GM23338 (cell line): ENCODE measurements around the gene RBM19. TPM values are rescaled to one million over a fixed set of nuclear protein-coding genes. Genes with fewer than 3 reads are reported as not detected.

Source experiments
- ATAC-seq: fragments of 200-7000 bp; cut with Tn5 transposase; 3 replicates; pipeline ENCODE4 v1.9.1; 2020
- DNase-seq: peaks from one replicate; pipeline ENCODE4 v3.0.0-alpha.2; 2015; ENCODE audit warnings: low spot score
- H2AFZ ChIP-seq: fragments of 200-600 bp; sonication (generic); 2 replicates; pipeline ENCODE4 v1.8.0; 2016; ENCODE audit warnings: antibody characterized with exemption, mild to moderate bottlenecking, moderate library complexity
- H3F3A ChIP-seq: fragments of 200-600 bp; sonication (generic); replicated peaks from 2 replicates; pipeline ENCODE4 v1.8.0; 2017; ENCODE audit warnings: antibody characterized with exemption, mixed run types, low read depth
- H3K27ac ChIP-seq: fragments of 200-600 bp; sonication (generic); 2 replicates; pipeline ENCODE4 v1.6.1; 2016; ENCODE audit warnings: low read depth
- H3K27me3 ChIP-seq: fragments of 200-600 bp; sonication (generic); 2 replicates; pipeline ENCODE4 v1.8.0; 2016; ENCODE audit warnings: mild to moderate bottlenecking, mixed run types, moderate library complexity; ENCODE audit not compliant: insufficient read depth
- H3K36me3 ChIP-seq: fragments of 200-600 bp; sonication (generic); 2 replicates; pipeline ENCODE4 v1.8.0; 2016; ENCODE audit warnings: mild to moderate bottlenecking; ENCODE audit not compliant: insufficient read depth
- H3K4me1 ChIP-seq: fragments of 200-600 bp; sonication (generic); 2 replicates; pipeline ENCODE4 v1.8.0; 2016; ENCODE audit warnings: mild to moderate bottlenecking, moderate library complexity; ENCODE audit not compliant: insufficient read depth
- H3K4me2 ChIP-seq: fragments of 200-600 bp; sonication (generic); 2 replicates; pipeline ENCODE4 v1.7.1; 2017; ENCODE audit warnings: mixed run types
- H3K4me3 ChIP-seq: fragments of 200-600 bp; sonication (generic); 2 replicates; pipeline ENCODE4 v1.6.1; 2016; ENCODE audit warnings: mixed run types
- H3K79me2 ChIP-seq: fragments of 200-600 bp; sonication (generic); replicated peaks from 2 replicates; pipeline ENCODE4 v1.8.0; 2017; ENCODE audit warnings: mild to moderate bottlenecking; ENCODE audit not compliant: insufficient read depth
- H3K9me2 ChIP-seq: fragments of 200-600 bp; sonication (generic); 2 replicates; pipeline ENCODE4 v1.8.0; 2017; ENCODE audit not compliant: insufficient read depth
- H4K20me1 ChIP-seq: fragments of 200-600 bp; sonication (generic); replicated peaks from 2 replicates; pipeline ENCODE4 v1.8.0; 2017; ENCODE audit warnings: mild to moderate bottlenecking; ENCODE audit not compliant: insufficient read depth
- H3K27ac Mint-ChIP-seq: 2 replicates; pipeline ENCODE4 v1.8.0; 2020; ENCODE audit warnings: inconsistent platforms, mild to moderate bottlenecking, moderate library complexity, mixed read lengths
- H3K27me3 Mint-ChIP-seq: 3 replicates; pipeline ENCODE4 v1.8.0; 2022; ENCODE audit warnings: low read depth, mild to moderate bottlenecking, moderate library complexity, mixed read lengths, inconsistent platforms; ENCODE audit not compliant: insufficient read depth, poor library complexity
- H3K36me3 Mint-ChIP-seq: 3 replicates; pipeline ENCODE4 v1.8.0; 2021; ENCODE audit warnings: low read depth, mild to moderate bottlenecking, inconsistent platforms, moderate library complexity, mixed read lengths
- H3K4me1 Mint-ChIP-seq: 3 replicates; pipeline ENCODE4 v1.8.0; 2020; ENCODE audit warnings: mild to moderate bottlenecking, inconsistent platforms, mixed read lengths
- H3K4me3 Mint-ChIP-seq: 3 replicates; pipeline ENCODE4 v1.8.0; 2021; ENCODE audit warnings: moderate library complexity, mild to moderate bottlenecking, inconsistent platforms, mixed read lengths
- H3K9me3 Mint-ChIP-seq: 3 replicates; pipeline ENCODE4 v1.8.0; 2020; ENCODE audit warnings: moderate library complexity, mild to moderate bottlenecking, inconsistent platforms, mixed read lengths
- EZH2 ChIP-seq: fragments of 200-600 bp; sonication (generic); IDR thresholded peaks from one replicate; pipeline ENCODE4 v1.8.0; 2017; ENCODE audit warnings: antibody characterized with exemption, mild to moderate bottlenecking, low read depth; ENCODE audit not compliant: unreplicated experiment
- EZH2phosphoT487 ChIP-seq: fragments of 200-600 bp; sonication (generic); IDR thresholded peaks from one replicate; pipeline ENCODE4 v1.8.1; 2018; ENCODE audit warnings: antibody characterized with exemption; ENCODE audit not compliant: unreplicated experiment
- NANOG ChIP-seq: IDR thresholded peaks from 2 replicates; pipeline ENCODE4 v1.6.1; 2016; ENCODE audit warnings: antibody characterized with exemption, borderline replicate concordance
- POLR2AphosphoS5 ChIP-seq: IDR thresholded peaks from 2 replicates; pipeline ENCODE4 v1.6.1; 2016; ENCODE audit warnings: antibody characterized with exemption, low read depth
- ZNF114 ChIP-seq: fragments of 250-450 bp; sonication (Bioruptor Pico); IDR thresholded peaks from 2 replicates; pipeline ENCODE4 v1.5.0; 2020; ENCODE audit warnings: mild to moderate bottlenecking, moderate library complexity
- polyA plus RNA-seq: library from polyadenylated mRNA; unstranded; fragments of >200 nt; fragmentation: Nextera tagmentation; extraction: Ambion mirVana; gene quantifications from 2 replicates; pipeline ENCODE4 v1.2.1, GENCODE V29; 2016
- total RNA-seq: library from RNA; depleted of rRNA; stranded (reverse); fragments of >200 nt; shearing (Covaris generic); gene quantifications from 2 replicates; pipeline ENCODE4 v1.2.3, GENCODE V29; 2014
- TF ChIP-seq, protein P1 (sequence below): fragments of 250-450 bp; sonication (Bioruptor Pico); IDR thresholded peaks from 2 replicates; pipeline ENCODE4 v1.5.0; 2020; ENCODE audit warnings: mild to moderate bottlenecking, moderate library complexity
- TF ChIP-seq, protein P2 (sequence below), 2 experiments: fragments of 200-600 bp in 1 of 2; sonication (generic) in 1 of 2; conservative IDR thresholded peaks; 2 replicates each; pipeline versions ENCODE4 v1.5.1 to v1.6.1; 2016 to 2017; ENCODE audit warnings: antibody characterized with exemption in 2 of 2, low read depth in 2 of 2, mild to moderate bottlenecking in 2 of 2, moderate library complexity in 1 of 2
- TF ChIP-seq, protein P3 (sequence below): IDR thresholded peaks from one replicate; pipeline ENCODE4 v1.6.1; 2018; ENCODE audit warnings: antibody characterized with exemption; ENCODE audit not compliant: unreplicated experiment
- TF ChIP-seq, protein P4 (sequence below): IDR thresholded peaks from 2 replicates; pipeline ENCODE4 v1.6.1; 2016; ENCODE audit warnings: antibody characterized with exemption

Gene RBM19
- total and polyA plus RNA-seq, 2 experiments from 2014 or later, result 43.4 to 56.7 TPM

DNA sequence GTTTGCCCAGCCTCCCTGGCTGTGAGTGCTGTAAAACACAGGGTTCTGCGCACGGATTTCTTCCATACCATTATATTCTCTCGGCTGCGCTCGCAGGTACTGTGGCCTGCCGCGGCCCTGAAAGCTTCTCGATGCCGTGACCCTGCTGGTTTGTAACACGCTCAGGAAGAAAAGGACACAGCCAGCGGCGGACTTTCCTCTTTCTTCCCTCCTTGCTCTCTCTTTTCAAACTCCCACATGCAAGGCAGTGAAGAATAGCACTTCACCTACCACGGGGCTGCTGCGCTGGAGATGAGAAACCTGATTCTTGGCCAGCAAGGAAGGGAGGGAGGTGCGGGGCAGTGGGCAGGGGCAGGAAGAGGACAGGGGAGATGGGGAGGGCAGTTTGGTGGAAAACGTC is 130.2 kb downstream of the RBM19 start (continued):
- TF ChIP-seq, protein P1, sequence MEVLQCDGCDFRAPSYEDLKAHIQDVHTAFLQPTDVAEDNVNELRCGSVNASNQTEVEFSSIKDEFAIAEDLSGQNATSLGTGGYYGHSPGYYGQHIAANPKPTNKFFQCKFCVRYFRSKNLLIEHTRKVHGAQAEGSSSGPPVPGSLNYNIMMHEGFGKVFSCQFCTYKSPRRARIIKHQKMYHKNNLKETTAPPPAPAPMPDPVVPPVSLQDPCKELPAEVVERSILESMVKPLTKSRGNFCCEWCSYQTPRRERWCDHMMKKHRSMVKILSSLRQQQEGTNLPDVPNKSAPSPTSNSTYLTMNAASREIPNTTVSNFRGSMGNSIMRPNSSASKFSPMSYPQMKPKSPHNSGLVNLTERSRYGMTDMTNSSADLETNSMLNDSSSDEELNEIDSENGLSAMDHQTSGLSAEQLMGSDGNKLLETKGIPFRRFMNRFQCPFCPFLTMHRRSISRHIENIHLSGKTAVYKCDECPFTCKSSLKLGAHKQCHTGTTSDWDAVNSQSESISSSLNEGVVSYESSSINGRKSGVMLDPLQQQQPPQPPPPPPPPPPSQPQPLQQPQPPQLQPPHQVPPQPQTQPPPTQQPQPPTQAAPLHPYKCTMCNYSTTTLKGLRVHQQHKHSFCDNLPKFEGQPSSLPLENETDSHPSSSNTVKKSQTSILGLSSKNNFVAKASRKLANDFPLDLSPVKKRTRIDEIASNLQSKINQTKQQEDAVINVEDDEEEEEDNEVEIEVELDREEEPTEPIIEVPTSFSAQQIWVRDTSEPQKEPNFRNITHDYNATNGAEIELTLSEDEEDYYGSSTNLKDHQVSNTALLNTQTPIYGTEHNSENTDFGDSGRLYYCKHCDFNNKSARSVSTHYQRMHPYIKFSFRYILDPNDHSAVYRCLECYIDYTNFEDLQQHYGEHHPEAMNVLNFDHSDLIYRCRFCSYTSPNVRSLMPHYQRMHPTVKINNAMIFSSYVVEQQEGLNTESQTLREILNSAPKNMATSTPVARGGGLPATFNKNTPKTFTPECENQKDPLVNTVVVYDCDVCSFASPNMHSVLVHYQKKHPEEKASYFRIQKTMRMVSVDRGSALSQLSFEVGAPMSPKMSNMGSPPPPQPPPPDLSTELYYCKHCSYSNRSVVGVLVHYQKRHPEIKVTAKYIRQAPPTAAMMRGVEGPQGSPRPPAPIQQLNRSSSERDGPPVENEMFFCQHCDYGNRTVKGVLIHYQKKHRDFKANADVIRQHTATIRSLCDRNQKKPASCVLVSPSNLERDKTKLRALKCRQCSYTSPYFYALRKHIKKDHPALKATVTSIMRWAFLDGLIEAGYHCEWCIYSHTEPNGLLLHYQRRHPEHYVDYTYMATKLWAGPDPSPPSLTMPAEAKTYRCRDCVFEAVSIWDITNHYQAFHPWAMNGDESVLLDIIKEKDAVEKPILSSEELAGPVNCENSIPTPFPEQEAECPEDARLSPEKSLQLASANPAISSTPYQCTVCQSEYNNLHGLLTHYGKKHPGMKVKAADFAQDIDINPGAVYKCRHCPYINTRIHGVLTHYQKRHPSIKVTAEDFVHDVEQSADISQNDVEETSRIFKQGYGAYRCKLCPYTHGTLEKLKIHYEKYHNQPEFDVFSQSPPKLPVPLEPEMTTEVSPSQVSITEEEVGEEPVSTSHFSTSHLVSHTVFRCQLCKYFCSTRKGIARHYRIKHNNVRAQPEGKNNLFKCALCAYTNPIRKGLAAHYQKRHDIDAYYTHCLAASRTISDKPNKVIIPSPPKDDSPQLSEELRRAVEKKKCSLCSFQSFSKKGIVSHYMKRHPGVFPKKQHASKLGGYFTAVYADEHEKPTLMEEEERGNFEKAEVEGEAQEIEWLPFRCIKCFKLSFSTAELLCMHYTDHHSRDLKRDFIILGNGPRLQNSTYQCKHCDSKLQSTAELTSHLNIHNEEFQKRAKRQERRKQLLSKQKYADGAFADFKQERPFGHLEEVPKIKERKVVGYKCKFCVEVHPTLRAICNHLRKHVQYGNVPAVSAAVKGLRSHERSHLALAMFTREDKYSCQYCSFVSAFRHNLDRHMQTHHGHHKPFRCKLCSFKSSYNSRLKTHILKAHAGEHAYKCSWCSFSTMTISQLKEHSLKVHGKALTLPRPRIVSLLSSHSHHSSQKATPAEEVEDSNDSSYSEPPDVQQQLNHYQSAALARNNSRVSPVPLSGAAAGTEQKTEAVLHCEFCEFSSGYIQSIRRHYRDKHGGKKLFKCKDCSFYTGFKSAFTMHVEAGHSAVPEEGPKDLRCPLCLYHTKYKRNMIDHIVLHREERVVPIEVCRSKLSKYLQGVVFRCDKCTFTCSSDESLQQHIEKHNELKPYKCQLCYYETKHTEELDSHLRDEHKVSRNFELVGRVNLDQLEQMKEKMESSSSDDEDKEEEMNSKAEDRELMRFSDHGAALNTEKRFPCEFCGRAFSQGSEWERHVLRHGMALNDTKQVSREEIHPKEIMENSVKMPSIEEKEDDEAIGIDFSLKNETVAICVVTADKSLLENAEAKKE (CRISPR knock-in tag), result no peak
- TF ChIP-seq, protein P2, sequence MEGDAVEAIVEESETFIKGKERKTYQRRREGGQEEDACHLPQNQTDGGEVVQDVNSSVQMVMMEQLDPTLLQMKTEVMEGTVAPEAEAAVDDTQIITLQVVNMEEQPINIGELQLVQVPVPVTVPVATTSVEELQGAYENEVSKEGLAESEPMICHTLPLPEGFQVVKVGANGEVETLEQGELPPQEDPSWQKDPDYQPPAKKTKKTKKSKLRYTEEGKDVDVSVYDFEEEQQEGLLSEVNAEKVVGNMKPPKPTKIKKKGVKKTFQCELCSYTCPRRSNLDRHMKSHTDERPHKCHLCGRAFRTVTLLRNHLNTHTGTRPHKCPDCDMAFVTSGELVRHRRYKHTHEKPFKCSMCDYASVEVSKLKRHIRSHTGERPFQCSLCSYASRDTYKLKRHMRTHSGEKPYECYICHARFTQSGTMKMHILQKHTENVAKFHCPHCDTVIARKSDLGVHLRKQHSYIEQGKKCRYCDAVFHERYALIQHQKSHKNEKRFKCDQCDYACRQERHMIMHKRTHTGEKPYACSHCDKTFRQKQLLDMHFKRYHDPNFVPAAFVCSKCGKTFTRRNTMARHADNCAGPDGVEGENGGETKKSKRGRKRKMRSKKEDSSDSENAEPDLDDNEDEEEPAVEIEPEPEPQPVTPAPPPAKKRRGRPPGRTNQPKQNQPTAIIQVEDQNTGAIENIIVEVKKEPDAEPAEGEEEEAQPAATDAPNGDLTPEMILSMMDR (conservative IDR thresholded peaks at IDR 0.05; ENCODE audit: low read depth in 2 of 2), result no peak
- TF ChIP-seq EZH2 (no peak), EZH2phosphoT487 (no peak), POLR2AphosphoS5 (no peak)

DNA sequence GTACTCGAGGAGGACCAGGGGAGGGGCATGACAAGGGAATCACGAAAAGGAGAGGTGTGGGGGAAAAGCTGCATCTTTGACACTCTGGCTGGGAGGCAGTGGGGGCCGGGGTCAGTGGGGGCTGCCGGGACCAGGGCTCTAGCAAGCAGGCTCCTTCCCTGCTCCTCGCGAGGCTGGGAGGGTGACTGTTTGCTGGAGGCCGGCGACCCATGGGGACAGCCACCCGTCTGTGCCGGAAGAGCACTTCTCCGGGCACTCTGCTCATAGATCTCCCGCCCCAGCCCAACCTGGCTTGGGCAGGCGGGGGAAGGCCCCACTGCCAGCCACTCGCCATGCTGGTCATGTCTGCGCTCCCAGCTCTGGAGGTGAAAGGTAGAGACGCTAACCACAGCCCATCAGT is 130.7 kb downstream of the RBM19 start:
- Histone ChIP-seq H3F3A (no peaks in the 10 kb centered on the region), H2AFZ (no peak overlapping the region), H4K20me1 (no peaks in the 10 kb centered on the region), H3K9me2 (no peaks in the 10 kb centered on the region), H3K4me3 (no peak overlapping the region), H3K4me1 (no peaks in the 10 kb centered on the region), H3K4me2 (no peak overlapping the region), H3K36me3 (no peaks in the 10 kb centered on the region), H3K27ac (no peak overlapping the region), H3K27me3 (no peaks in the 10 kb centered on the region), H3K79me2 (no peaks in the 10 kb centered on the region)
- H3K4me1 Mint-ChIP-seq, result peaks cover 6% of the 10 kb centered on the region; the same call in 2 of the 3 replicates
- ATAC-seq, result no peak
- H3K4me3 Mint-ChIP-seq, result no peak overlapping the region
- H3K36me3 Mint-ChIP-seq, result no peaks in the 10 kb centered on the region; the same call in 2 of the 3 replicates
- H3K27ac Mint-ChIP-seq, result no peak overlapping the region; the same call in 1 of the 2 replicates
- DNase-seq, result no peak
- H3K27me3 Mint-ChIP-seq, result peaks cover 3% of the 10 kb centered on the region
- no peaks in the 10 kb centered on the region for H3K9me3 Mint-ChIP-seq
- TF ChIP-seq NANOG (no peak), EZH2 (no peak), ZNF114 (no peak), POLR2AphosphoS5 (no peak)
- TF ChIP-seq, protein P3, sequence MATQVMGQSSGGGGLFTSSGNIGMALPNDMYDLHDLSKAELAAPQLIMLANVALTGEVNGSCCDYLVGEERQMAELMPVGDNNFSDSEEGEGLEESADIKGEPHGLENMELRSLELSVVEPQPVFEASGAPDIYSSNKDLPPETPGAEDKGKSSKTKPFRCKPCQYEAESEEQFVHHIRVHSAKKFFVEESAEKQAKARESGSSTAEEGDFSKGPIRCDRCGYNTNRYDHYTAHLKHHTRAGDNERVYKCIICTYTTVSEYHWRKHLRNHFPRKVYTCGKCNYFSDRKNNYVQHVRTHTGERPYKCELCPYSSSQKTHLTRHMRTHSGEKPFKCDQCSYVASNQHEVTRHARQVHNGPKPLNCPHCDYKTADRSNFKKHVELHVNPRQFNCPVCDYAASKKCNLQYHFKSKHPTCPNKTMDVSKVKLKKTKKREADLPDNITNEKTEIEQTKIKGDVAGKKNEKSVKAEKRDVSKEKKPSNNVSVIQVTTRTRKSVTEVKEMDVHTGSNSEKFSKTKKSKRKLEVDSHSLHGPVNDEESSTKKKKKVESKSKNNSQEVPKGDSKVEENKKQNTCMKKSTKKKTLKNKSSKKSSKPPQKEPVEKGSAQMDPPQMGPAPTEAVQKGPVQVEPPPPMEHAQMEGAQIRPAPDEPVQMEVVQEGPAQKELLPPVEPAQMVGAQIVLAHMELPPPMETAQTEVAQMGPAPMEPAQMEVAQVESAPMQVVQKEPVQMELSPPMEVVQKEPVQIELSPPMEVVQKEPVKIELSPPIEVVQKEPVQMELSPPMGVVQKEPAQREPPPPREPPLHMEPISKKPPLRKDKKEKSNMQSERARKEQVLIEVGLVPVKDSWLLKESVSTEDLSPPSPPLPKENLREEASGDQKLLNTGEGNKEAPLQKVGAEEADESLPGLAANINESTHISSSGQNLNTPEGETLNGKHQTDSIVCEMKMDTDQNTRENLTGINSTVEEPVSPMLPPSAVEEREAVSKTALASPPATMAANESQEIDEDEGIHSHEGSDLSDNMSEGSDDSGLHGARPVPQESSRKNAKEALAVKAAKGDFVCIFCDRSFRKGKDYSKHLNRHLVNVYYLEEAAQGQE, result no peak
- TF ChIP-seq, protein P4, sequence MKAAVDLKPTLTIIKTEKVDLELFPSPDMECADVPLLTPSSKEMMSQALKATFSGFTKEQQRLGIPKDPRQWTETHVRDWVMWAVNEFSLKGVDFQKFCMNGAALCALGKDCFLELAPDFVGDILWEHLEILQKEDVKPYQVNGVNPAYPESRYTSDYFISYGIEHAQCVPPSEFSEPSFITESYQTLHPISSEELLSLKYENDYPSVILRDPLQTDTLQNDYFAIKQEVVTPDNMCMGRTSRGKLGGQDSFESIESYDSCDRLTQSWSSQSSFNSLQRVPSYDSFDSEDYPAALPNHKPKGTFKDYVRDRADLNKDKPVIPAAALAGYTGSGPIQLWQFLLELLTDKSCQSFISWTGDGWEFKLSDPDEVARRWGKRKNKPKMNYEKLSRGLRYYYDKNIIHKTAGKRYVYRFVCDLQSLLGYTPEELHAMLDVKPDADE, result no peak
